HL-60 (cell line): ENCODE data around the gene C12orf56.

Source experiments
- DNase-seq, 2 experiments: peaks; one replicate each; pipeline ENCODE4 v3.0.0-alpha.2; 2010 to 2020; ENCODE audit warnings: low read depth in 1 of 2, low spot score in 1 of 2
- H3K27ac ChIP-seq: fragments of 250-450 bp; sonication (Bioruptor Pico); replicated peaks from 2 replicates; pipeline ENCODE4 v1.5.1; 2020; ENCODE audit warnings: mild to moderate bottlenecking, moderate library complexity
- H3K27me3 ChIP-seq: fragments of 250-450 bp; sonication (Bioruptor Pico); 2 replicates; pipeline ENCODE4 v1.5.1; 2021; ENCODE audit warnings: mild to moderate bottlenecking, moderate library complexity; ENCODE audit not compliant: insufficient read depth, poor library complexity, severe bottlenecking
- H3K4me3 ChIP-seq: replicated peaks from 2 replicates; pipeline ENCODE4 v1.5.1; 2011; ENCODE audit warnings: mild to moderate bottlenecking, control low read depth, low read length; ENCODE audit not compliant: insufficient read depth
- CTCF ChIP-seq: IDR thresholded peaks from one replicate; pipeline ENCODE4 v1.5.1; 2011; ENCODE audit warnings: low read length, control low read depth, inconsistent platforms; ENCODE audit not compliant: insufficient read depth
- GABPA ChIP-seq: IDR thresholded peaks from 2 replicates; pipeline ENCODE4 v1.6.1; 2012; ENCODE audit warnings: low read depth
- POLR2AphosphoS5 ChIP-seq: IDR thresholded peaks from 2 replicates; pipeline ENCODE4 v1.6.1; 2012; ENCODE audit warnings: low read depth
- SPI1 ChIP-seq: IDR thresholded peaks from 2 replicates; pipeline ENCODE4 v1.6.1; 2012; ENCODE audit warnings: low read depth, mild to moderate bottlenecking, borderline replicate concordance
- TF ChIP-seq, protein P1 (sequence below): IDR thresholded peaks from 2 replicates; pipeline ENCODE4 v1.6.1; 2012; ENCODE audit warnings: low read depth; ENCODE audit not compliant: insufficient replicate concordance

Gene C12orf56

GRCh38 chr12:64412459-64412858 lies 21.9 kb upstream of the C12orf56 start:
- Histone ChIP-seq H3K4me3 (no peak overlapping the region), H3K27me3 (no peaks in the 10 kb centered on the region), H3K27ac (no peak overlapping the region)
- no peak for DNase-seq
- TF ChIP-seq, protein P1, sequence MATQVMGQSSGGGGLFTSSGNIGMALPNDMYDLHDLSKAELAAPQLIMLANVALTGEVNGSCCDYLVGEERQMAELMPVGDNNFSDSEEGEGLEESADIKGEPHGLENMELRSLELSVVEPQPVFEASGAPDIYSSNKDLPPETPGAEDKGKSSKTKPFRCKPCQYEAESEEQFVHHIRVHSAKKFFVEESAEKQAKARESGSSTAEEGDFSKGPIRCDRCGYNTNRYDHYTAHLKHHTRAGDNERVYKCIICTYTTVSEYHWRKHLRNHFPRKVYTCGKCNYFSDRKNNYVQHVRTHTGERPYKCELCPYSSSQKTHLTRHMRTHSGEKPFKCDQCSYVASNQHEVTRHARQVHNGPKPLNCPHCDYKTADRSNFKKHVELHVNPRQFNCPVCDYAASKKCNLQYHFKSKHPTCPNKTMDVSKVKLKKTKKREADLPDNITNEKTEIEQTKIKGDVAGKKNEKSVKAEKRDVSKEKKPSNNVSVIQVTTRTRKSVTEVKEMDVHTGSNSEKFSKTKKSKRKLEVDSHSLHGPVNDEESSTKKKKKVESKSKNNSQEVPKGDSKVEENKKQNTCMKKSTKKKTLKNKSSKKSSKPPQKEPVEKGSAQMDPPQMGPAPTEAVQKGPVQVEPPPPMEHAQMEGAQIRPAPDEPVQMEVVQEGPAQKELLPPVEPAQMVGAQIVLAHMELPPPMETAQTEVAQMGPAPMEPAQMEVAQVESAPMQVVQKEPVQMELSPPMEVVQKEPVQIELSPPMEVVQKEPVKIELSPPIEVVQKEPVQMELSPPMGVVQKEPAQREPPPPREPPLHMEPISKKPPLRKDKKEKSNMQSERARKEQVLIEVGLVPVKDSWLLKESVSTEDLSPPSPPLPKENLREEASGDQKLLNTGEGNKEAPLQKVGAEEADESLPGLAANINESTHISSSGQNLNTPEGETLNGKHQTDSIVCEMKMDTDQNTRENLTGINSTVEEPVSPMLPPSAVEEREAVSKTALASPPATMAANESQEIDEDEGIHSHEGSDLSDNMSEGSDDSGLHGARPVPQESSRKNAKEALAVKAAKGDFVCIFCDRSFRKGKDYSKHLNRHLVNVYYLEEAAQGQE: no peak

DNA sequence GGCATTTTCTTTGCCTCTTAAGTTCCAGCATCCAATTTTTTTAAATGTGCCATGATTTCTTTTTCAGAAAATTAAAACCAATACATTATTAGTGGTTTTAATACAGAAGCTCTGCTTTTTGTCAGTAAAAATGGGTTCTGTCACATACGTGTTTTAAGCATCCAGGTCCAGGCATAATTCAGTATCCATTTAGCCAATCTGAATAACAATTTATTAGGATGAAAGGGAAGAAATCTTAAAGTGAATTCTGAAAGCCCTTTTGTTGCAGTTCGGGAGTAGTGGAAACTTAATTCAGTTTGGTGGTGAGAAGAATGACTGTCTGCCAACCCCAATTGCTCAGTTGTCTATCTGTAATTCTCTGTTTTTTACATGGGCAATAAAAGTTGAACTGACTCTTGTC lies 20.9 kb upstream of the C12orf56 start:
- Histone ChIP-seq H3K4me3 (no peak overlapping the region), H3K27ac (no peak overlapping the region), H3K27me3 (no peaks in the 10 kb centered on the region)
- TF ChIP-seq, protein P1: no peak
- no peak for TF ChIP-seq POLR2AphosphoS5
- no peak for TF ChIP-seq SPI1
- TF ChIP-seq CTCF: no peak
- no peak for TF ChIP-seq GABPA
- DNase-seq: no peak

DNA sequence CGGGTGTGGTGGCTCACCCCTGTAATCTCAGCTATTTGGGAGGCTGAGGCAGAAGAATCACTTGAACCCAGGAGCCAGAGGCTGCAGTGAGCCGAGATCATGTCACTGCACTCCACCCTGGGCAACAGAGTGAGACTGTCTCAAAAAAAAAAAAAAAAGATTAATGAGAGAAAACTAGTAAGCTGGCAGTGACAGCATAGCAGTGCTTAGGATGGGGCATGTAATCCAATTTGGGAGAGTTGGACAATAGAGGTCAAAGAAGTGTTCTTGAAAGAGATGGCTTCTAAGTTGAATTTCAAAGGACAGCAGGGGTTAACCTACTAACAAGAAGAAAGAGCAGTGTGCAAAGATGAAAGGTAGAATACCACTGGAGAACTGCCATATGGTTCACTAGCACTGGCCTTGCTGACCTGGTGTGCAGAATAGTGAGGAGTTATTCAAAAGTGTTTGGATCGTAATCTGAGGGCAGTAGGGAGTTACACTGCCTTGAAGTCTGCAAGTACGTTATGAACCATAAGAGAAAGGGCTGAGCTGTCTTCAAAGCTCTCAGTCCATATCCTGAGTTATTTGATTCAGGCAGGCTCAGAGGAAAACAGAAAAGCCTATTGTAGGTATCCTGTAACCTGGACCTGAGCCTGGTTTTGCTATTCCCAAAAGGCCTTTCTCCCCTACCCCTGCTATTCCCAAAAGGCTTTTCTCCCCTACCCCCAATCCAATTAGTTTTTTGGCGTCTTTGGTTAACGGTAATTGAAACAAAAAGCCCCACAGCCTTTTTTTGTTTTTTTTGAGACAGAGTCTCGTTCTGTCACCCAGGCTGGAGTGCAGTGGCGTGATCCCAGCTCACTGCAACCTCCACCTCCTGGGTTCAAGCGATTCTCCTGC lies 17.0 kb upstream of the C12orf56 start:
- no peak overlapping the region for H3K27ac ChIP-seq
- no peaks in the 10 kb centered on the region for H3K27me3 ChIP-seq
- no peak overlapping the region for H3K4me3 ChIP-seq
- no peak for TF ChIP-seq POLR2AphosphoS5
- TF ChIP-seq CTCF: no peak
- no peak for TF ChIP-seq GABPA
- TF ChIP-seq SPI1: no peak
- TF ChIP-seq, protein P1: no peak
- no peak for DNase-seq
